PFSK-1 (cell line): Measurements from ENCODE around the gene MALAT1.

Experiments
- FOXP2 ChIP-seq: optimal IDR thresholded peaks from 2 replicates; pipeline ENCODE3; 2011; ENCODE audit warnings: borderline replicate concordance, control low read depth, inconsistent platforms; ENCODE audit not compliant: insufficient read depth; ENCODE audit errors: extremely low read length, extremely low read depth
- POLR2AphosphoS5 ChIP-seq: IDR thresholded peaks from 2 replicates; pipeline ENCODE4 v1.6.1; 2012; ENCODE audit warnings: low read depth, mild to moderate bottlenecking, control low read depth, low read length, moderate library complexity
- REST ChIP-seq, 2 experiments: IDR thresholded peaks; 2 replicates each; pipeline versions ENCODE4 v1.6.1 to v1.8.0; 2011 to 2012; ENCODE audit warnings: low read depth in 2 of 2, low read length in 2 of 2, control low read depth in 1 of 2, inconsistent platforms in 1 of 2, mild to moderate bottlenecking in 1 of 2, moderate library complexity in 1 of 2; ENCODE audit not compliant: insufficient read depth in 1 of 2
- SIN3A ChIP-seq: IDR thresholded peaks from 2 replicates; pipeline ENCODE4 v1.6.1; 2012; ENCODE audit warnings: mild to moderate bottlenecking, low read length, moderate library complexity, borderline replicate concordance; ENCODE audit not compliant: insufficient read depth
- TAF1 ChIP-seq: IDR thresholded peaks from 2 replicates; pipeline ENCODE4 v1.6.1; 2012; ENCODE audit warnings: low read length, control low read depth, borderline replicate concordance; ENCODE audit not compliant: insufficient read depth

Gene MALAT1

DNA sequence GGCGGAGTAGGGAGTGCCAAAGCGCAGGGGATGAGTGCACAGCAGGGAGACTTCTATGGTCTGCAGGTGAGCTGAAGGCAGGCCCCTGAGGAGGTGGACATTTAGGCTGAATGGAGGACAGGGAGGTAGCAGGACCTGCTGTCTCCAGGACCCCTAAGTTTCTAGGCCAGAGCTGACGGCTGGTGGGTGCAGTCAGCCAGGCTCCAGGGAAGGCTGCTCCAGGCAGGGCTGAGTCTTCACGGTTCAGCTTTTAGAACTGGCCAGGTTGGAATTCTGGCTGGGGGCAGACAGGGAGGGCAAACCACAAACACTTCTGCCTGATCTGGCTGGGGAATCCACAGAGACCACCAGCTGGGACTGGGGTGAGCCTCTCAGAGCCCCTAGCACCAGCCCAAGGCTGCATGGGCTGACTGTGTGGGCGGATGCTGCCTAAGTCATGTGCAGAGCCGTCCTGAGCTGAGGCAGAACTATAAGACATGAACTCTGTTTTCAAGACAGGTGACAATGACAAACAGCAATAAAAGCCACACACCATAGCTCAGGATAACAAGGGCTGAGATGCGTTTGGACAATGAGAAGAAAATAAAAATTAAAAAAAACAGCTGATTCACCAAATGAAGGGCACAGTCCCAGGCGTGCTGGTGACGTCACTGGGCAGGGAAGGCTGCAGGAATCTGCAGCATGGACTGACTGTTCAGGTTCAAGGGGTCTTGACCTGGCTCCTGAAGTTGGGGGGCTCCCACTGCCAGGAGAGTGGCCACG is 10.4 kb upstream of the MALAT1 start:
- TF ChIP-seq FOXP2 (no peak), SIN3A (no peak), REST (IDR thresholded peaks at IDR 0.05; ENCODE audit: insufficient read depth in 1 of 2, low read depth in 2 of 2, low read length in 2 of 2) (no peak), POLR2AphosphoS5 (no peak), TAF1 (no peak)

- no peak for TF ChIP-seq SIN3A
- no peak for TF ChIP-seq REST (IDR thresholded peaks at IDR 0.05; ENCODE audit: insufficient read depth in 1 of 2, low read depth in 2 of 2, low read length in 2 of 2)
- no peak for TF ChIP-seq TAF1
- TF ChIP-seq POLR2AphosphoS5 = no peak
- no peak for TF ChIP-seq FOXP2
These were observed 9.7 kb upstream of the MALAT1 start for GRCh38 chr11:65489035-65489705.

GRCh38 chr11:65489706-65490320 is 9.0 kb upstream of the MALAT1 start:
- TF ChIP-seq REST (IDR thresholded peaks at IDR 0.05; ENCODE audit: insufficient read depth in 1 of 2, low read depth in 2 of 2, low read length in 2 of 2) (no peak), TAF1 (no peak), POLR2AphosphoS5 (no peak), SIN3A (no peak), FOXP2 (no peak)

DNA sequence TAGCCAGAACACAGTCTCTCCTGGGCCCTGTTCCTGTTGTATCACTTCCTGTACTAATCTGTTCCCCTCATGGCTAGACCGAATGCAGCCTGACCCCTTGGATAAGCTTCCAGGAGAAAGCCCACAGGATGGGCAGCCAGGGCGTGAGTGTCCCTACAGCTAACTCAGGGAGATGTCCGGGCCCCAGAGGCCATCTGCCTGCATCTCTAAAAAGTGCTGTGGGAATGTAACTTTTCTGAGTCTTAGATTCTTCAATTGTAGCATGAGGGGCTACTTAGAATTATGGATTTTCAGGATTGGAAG is 7.7 kb upstream of the MALAT1 start:
- TF ChIP-seq SIN3A (no peak), FOXP2 (no peak), POLR2AphosphoS5 (no peak)

DNA sequence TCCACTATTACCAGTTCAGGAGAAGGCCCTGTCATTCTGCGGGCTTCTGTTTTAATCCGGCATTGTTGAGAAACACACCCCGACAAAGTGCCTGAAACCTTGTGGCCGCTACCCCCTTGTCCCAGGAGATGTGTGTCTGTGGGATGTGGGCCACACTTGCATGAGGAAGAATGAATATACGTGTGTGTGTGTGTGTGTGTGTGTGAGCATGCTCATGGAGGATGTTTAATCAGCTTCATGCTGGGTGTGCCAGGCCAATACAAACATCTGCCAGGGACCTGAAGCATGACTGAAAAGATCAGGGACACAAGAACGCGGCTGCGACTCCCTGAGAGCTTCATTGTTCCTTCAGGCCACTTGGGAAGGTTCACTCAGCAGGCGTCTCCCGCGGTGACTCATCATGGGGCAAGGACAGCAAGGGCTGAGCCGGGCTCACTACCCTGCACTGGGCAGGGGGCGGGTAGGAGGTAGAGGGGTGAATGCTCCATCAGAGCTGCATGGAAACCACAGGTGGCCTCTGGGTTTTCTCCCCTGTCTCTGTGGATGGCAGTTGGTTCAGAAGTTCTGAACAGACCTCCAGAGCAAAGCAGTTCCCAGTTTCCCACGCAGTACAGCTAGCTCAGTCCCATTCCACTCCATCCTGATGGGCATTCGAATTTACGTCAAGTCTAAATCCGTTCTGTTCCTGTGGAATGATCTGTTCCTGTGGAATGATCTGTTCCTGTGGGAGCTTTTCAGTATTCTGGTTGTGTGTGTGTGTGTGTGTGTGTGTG is 7.0 kb upstream of the MALAT1 start:
- TF ChIP-seq REST (IDR thresholded peaks at IDR 0.05; ENCODE audit: insufficient read depth in 1 of 2, low read depth in 2 of 2, low read length in 2 of 2) (0 out of 4 replicates have a peak, but pooled peaks of 1 of the 2 experiments have one; percentile 29), POLR2AphosphoS5 (no peak; the same call in 1 of the 2 replicates)
